Pons (tissue), 1 donor: ENCODE results near the gene E2F3.
"Not testable (repeated sequence)": the region's sequence is repeated elsewhere in the genome, so short reads cannot be mapped to it uniquely, and the experiment has no call there.

Experiments used
- DNase-seq: peaks from one replicate; pipeline ENCODE4 v3.0.0-alpha.2; 2016; ENCODE audit warnings: low spot score

The E2F3 gene

GRCh38 chr6:20467437-20467836 lies 65.8 kb downstream of the E2F3 start:
- no peak for DNase-seq

GRCh38 chr6:20468209-20468608 lies 66.5 kb downstream of the E2F3 start:
- DNase-seq = no peak

- no peak for DNase-seq
Observed at GRCh38 chr6:20472748-20473147, 71.1 kb downstream of the E2F3 start.

GRCh38 chr6:20473518-20473917 lies 71.8 kb downstream of the E2F3 start:
- DNase-seq = no peak

GRCh38 chr6:20474874-20475542 lies 73.3 kb downstream of the E2F3 start:
- no peak for DNase-seq

- DNase-seq = no peak
Observed at GRCh38 chr6:20476501-20477043, 74.9 kb downstream of the E2F3 start.

GRCh38 chr6:20477485-20477884 lies 75.8 kb downstream of the E2F3 start:
- DNase-seq = no peak

GRCh38 chr6:20479060-20479459 lies 77.4 kb downstream of the E2F3 start:
- DNase-seq = peak; percentile 41

GRCh38 chr6:20479526-20479925 lies 77.8 kb downstream of the E2F3 start:
- peak; percentile 31 for DNase-seq

- no peak for DNase-seq
Observed at GRCh38 chr6:20481281-20481680, 79.6 kb downstream of the E2F3 start.

- no peak for DNase-seq
Observed at GRCh38 chr6:20483887-20484497, 82.3 kb downstream of the E2F3 start.

GRCh38 chr6:20486641-20487040 lies 85.0 kb downstream of the E2F3 start:
- no peak for DNase-seq

- no peak for DNase-seq
Observed at GRCh38 chr6:20487669-20488375, 86.1 kb downstream of the E2F3 start.

GRCh38 chr6:20490591-20490990 lies 88.9 kb downstream of the E2F3 start:
- DNase-seq = no peak

- DNase-seq = no peak
Observed at GRCh38 chr6:20492099-20492498, 90.4 kb downstream of the E2F3 start.

GRCh38 chr6:20497216-20498040 lies 95.7 kb downstream of the E2F3 start:
- peak; percentile 15 for DNase-seq

GRCh38 chr6:20498041-20498385 lies 96.3 kb downstream of the E2F3 start:
- no peak for DNase-seq

GRCh38 chr6:20509212-20509611 lies 107.5 kb downstream of the E2F3 start:
- DNase-seq = no peak

- no peak for DNase-seq
Observed at GRCh38 chr6:20511852-20512251, 110.2 kb downstream of the E2F3 start.

GRCh38 chr6:20525208-20525607 lies 123.5 kb downstream of the E2F3 start:
- not testable (repeated sequence) for DNase-seq

- DNase-seq = peak; percentile 61
Observed at GRCh38 chr6:20529086-20529448, 127.4 kb downstream of the E2F3 start.

GRCh38 chr6:20532881-20533280 lies 131.2 kb downstream of the E2F3 start:
- DNase-seq = no peak
